HepG2 (cell line): Measurements from ENCODE around the gene FAM114A1. TPM values are rescaled to one million over a fixed set of nuclear protein-coding genes. Genes with fewer than 3 reads are reported as not detected.

Experiments
- ATF1 ChIP-seq: IDR thresholded peaks from 2 replicates; pipeline ENCODE4 v1.6.1; 2016; ENCODE audit warnings: mild to moderate bottlenecking, control low read depth
- ATRX ChIP-seq: sonication (generic); formaldehyde crosslinking; IDR thresholded peaks from 2 replicates; pipeline ENCODE4 v1.4.0; 2020; ENCODE audit warnings: missing genetic modification reagents, borderline replicate concordance
- E2F1 ChIP-seq: sonication (generic); formaldehyde crosslinking; IDR thresholded peaks from 2 replicates; pipeline ENCODE4 v1.5.0; 2020; ENCODE audit warnings: missing genetic modification reagents
- E2F2 ChIP-seq: sonication (generic); formaldehyde crosslinking; IDR thresholded peaks from 2 replicates; pipeline ENCODE4 v1.4.0; 2020; ENCODE audit warnings: missing genetic modification reagents, borderline replicate concordance
- FOXK1 ChIP-seq: sonication (generic); formaldehyde crosslinking; IDR thresholded peaks from 2 replicates; pipeline ENCODE4 v1.4.0; 2020; ENCODE audit warnings: low read depth, missing genetic modification reagents, borderline replicate concordance
- HNF4G ChIP-seq, 2 experiments: sonication (generic) in 1 of 2; formaldehyde crosslinking in 1 of 2; IDR thresholded peaks; 2 replicates each; pipeline versions ENCODE4 v1.4.0 to v1.6.1; 2011 to 2020; ENCODE audit warnings: borderline replicate concordance in 2 of 2, low read depth in 2 of 2, mild to moderate bottlenecking in 2 of 2, low read length in 1 of 2, missing genetic modification reagents in 1 of 2, moderate library complexity in 1 of 2
- HNRNPL ChIP-seq: fragments of 200-400 bp; formaldehyde crosslinking; IDR thresholded peaks from 2 replicates; pipeline ENCODE4 v1.6.1; 2017; ENCODE audit warnings: mild to moderate bottlenecking, low read depth, low read length
- KMT2B ChIP-seq: IDR thresholded peaks from 2 replicates; pipeline ENCODE4 v1.6.1; 2016; ENCODE audit warnings: missing genetic modification reagents, missing compliant biosample characterization
- MED1 ChIP-seq: sonication (generic); formaldehyde crosslinking; IDR thresholded peaks from 2 replicates; pipeline ENCODE4 v1.4.0; 2020; ENCODE audit warnings: missing genetic modification reagents
- NR0B2 ChIP-seq: sonication (generic); formaldehyde crosslinking; IDR thresholded peaks from 2 replicates; pipeline ENCODE4 v1.4.0; 2020; ENCODE audit warnings: mild to moderate bottlenecking, missing genetic modification reagents
- ONECUT2 ChIP-seq: sonication (generic); formaldehyde crosslinking; IDR thresholded peaks from 2 replicates; pipeline ENCODE4 v1.4.0; 2020; ENCODE audit warnings: missing genetic modification reagents
- PHF20 ChIP-seq: sonication (generic); formaldehyde crosslinking; IDR thresholded peaks from 2 replicates; pipeline ENCODE4 v1.5.0; 2020; ENCODE audit warnings: mild to moderate bottlenecking, missing genetic modification reagents
- POLR2A ChIP-seq, 2 experiments: IDR thresholded peaks; 2 replicates each; pipeline ENCODE4 v1.6.1; 2011; ENCODE audit warnings: low read depth in 2 of 2, low read length in 2 of 2, mild to moderate bottlenecking in 1 of 2, moderate library complexity in 1 of 2; ENCODE audit not compliant: insufficient read depth in 1 of 2
- PPARG ChIP-seq: conservative IDR thresholded peaks from 2 replicates; pipeline ENCODE4 v1.6.1; 2016; ENCODE audit warnings: missing biosample characterization, missing genetic modification reagents
- SOX13 ChIP-seq, 3 experiments: fragments of 450-650 bp in 1 of 3; sonication (generic) in 1 of 3; formaldehyde crosslinking in 1 of 3; IDR thresholded peaks in 2 of 3; conservative IDR thresholded peaks in 1 of 3; 2 replicates each; pipeline versions ENCODE4 v1.5.0 to v1.6.1; 2016 to 2020; ENCODE audit warnings: antibody characterized with exemption in 1 of 3, mild to moderate bottlenecking in 1 of 3, missing compliant biosample characterization in 1 of 3, missing genetic modification reagents in 1 of 3, moderate library complexity in 1 of 3
- SRSF4 ChIP-seq: fragments of 200-400 bp; formaldehyde crosslinking; IDR thresholded peaks from one replicate; pipeline ENCODE4 v1.6.1; 2018; ENCODE audit warnings: mild to moderate bottlenecking, low read depth, low read length, moderate library complexity; ENCODE audit not compliant: poor library complexity, severe bottlenecking
- SYNCRIP ChIP-seq: fragments of 200-400 bp; formaldehyde crosslinking; IDR thresholded peaks from 2 replicates; pipeline ENCODE4 v1.6.1; 2018; ENCODE audit warnings: mild to moderate bottlenecking, low read depth, low read length; ENCODE audit not compliant: insufficient read depth
- ZBTB14 ChIP-seq: sonication (generic); formaldehyde crosslinking; IDR thresholded peaks from 2 replicates; pipeline ENCODE4 v1.4.0; 2020; ENCODE audit warnings: missing genetic modification reagents
- ZFP36 ChIP-seq: fragments of 150-350 bp; IDR thresholded peaks from 2 replicates; pipeline ENCODE4 v1.6.1; 2018; ENCODE audit warnings: borderline replicate concordance, low read length, low read depth; ENCODE audit not compliant: partially characterized antibody
- ZFYVE20 ChIP-seq: sonication (generic); formaldehyde crosslinking; IDR thresholded peaks from 2 replicates; pipeline ENCODE4 v1.8.0; 2023; ENCODE audit warnings: low read depth, mild to moderate bottlenecking, moderate library complexity, missing genetic modification reagents, borderline replicate concordance
- ZNF563 ChIP-seq: sonication (generic); formaldehyde crosslinking; IDR thresholded peaks from 2 replicates; pipeline ENCODE4 v1.8.0; 2022; ENCODE audit warnings: mild to moderate bottlenecking, moderate library complexity, missing genetic modification reagents
- ZNF569 ChIP-seq: sonication (generic); formaldehyde crosslinking; IDR thresholded peaks from 2 replicates; pipeline ENCODE4 v1.5.0; 2020; ENCODE audit warnings: mild to moderate bottlenecking, missing genetic modification reagents, moderate library complexity, borderline replicate concordance
- ZNF672 ChIP-seq: sonication (generic); formaldehyde crosslinking; IDR thresholded peaks from 2 replicates; pipeline ENCODE4 v1.8.1; 2022; ENCODE audit warnings: missing genetic modification reagents
- ZNF703 ChIP-seq: sonication (generic); formaldehyde crosslinking; IDR thresholded peaks from 2 replicates; pipeline ENCODE4 v1.5.1; 2020; ENCODE audit warnings: missing genetic modification reagents, mild to moderate bottlenecking, moderate library complexity, borderline replicate concordance
- ZNF891 ChIP-seq: sonication (generic); formaldehyde crosslinking; IDR thresholded peaks from 2 replicates; pipeline ENCODE4 v1.5.0; 2020; ENCODE audit warnings: mild to moderate bottlenecking, missing genetic modification reagents
- polyA plus RNA-seq, 8 experiments: library from polyadenylated mRNA; depleted of rRNA in 3 of 8; stranded (reverse) in 7 of 8; unstranded in 1 of 8; fragments of >200 nt; fragmentation: Illumina TruSeq in 4 of 8; extraction: Trizol in 4 of 8; gene quantifications; 2 replicates each; pipeline versions ENCODE4 v1.2.1 to v1.2.3, GENCODE V29; 2011 to 2016; ENCODE audit warnings: low read depth in 4 of 8, missing spikeins in 1 of 8, mixed read lengths in 1 of 8; ENCODE audit not compliant: insufficient read depth in 1 of 8
- total RNA-seq, 5 experiments: library from RNA; depleted of rRNA; stranded (reverse); fragments of >200 nt; fragmentation: Illumina TruSeq; extraction: Trizol; gene quantifications; 2 replicates each; pipeline ENCODE4 v1.2.3, GENCODE V29; 2016; ENCODE audit warnings: low read depth in 1 of 5

Gene FAM114A1
- total and polyA plus RNA-seq, 2 of the 13 experiments (the other 11 are each of a cell fraction or from before 2014, with no cell fraction given): 61.0 to 76.9 TPM

- TF ChIP-seq HNRNPL: peak; percentile 86
- TF ChIP-seq ATRX (CRISPR knock-in tag): no peak
- TF ChIP-seq POLR2A (IDR thresholded peaks at IDR 0.05; ENCODE audit: insufficient read depth in 1 of 2, low read depth in 2 of 2, low read length in 2 of 2): peak; percentile 50 to 52; a peak in 3 of 4 replicates
- TF ChIP-seq HNF4G (IDR thresholded peaks at IDR 0.05; ENCODE audit: borderline replicate concordance, low read depth, low read length): no peak
- no peak for TF ChIP-seq HNF4G (CRISPR knock-in tag; IDR thresholded peaks at IDR 0.05; ENCODE audit: borderline replicate concordance, low read depth)
- TF ChIP-seq MED1: 0 out of 2 replicates have a peak, but pooled peaks have one; percentile 30
- TF ChIP-seq KMT2B (CRISPR knock-in tag): peak; percentile 25; the same call in 1 of the 2 replicates
- TF ChIP-seq ZNF891 (CRISPR knock-in tag): peak; percentile 30; the same call in 1 of the 2 replicates
- TF ChIP-seq NR0B2 (CRISPR knock-in tag): no peak
- no peak for TF ChIP-seq FOXK1 (CRISPR knock-in tag)
- TF ChIP-seq SYNCRIP: no peak
- TF ChIP-seq E2F2 (CRISPR knock-in tag): no peak
- no peak for TF ChIP-seq ONECUT2 (CRISPR knock-in tag)
- no peak for TF ChIP-seq ZNF703 (CRISPR knock-in tag)
- no peak for TF ChIP-seq PHF20
- TF ChIP-seq ZFYVE20 (CRISPR knock-in tag): no peak
- no peak for TF ChIP-seq SOX13 (IDR thresholded peaks at IDR 0.05)
- no peak for TF ChIP-seq SOX13 (CRISPR knock-in tag; conservative IDR thresholded peaks at IDR 0.05 in 1 of 2, IDR thresholded peaks at IDR 0.05 in 1 of 2)
- no peak for TF ChIP-seq ZNF672
- no peak for TF ChIP-seq ZNF569 (CRISPR knock-in tag)
- no peak for TF ChIP-seq SRSF4
- TF ChIP-seq ZNF563 (CRISPR knock-in tag): no peak
- no peak for TF ChIP-seq E2F1 (CRISPR knock-in tag)
- TF ChIP-seq ZFP36: no peak
- TF ChIP-seq ATF1: no peak
- TF ChIP-seq PPARG (CRISPR knock-in tag): no peak
- TF ChIP-seq ZBTB14 (CRISPR knock-in tag): peak; percentile 13; the same call in 1 of the 2 replicates
These were observed 704 bp downstream of the FAM114A1 start (continued) for GRCh38 chr4:38868059-38868960.
